ENCODE data around the gene RPL22.
"Not testable (repeated sequence)": the region's sequence is repeated elsewhere in the genome, so short reads cannot be mapped to it uniquely, and the experiment has no call there.

RPL22 gene

DNA sequence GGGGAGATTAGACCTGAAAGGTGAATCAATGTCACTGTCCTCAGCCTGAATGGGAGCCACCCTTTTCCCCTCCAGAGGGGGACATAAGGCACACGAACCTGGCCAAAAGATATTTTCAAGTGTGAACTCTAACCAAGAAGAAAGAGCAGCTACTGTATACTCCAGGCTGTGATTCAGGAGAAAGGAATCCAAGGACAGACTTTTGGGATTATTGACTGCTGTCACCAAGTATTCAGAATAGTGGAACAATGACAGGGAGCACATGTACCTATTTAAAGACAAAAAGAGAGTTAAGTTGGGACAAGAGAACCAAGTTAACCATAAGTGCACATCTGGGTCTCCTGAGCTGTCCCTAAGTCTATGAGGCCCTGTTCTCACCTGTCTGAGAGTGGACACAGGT, 34.0 kb upstream of the RPL22 start:
- DNase-seq: no peak

DNA sequence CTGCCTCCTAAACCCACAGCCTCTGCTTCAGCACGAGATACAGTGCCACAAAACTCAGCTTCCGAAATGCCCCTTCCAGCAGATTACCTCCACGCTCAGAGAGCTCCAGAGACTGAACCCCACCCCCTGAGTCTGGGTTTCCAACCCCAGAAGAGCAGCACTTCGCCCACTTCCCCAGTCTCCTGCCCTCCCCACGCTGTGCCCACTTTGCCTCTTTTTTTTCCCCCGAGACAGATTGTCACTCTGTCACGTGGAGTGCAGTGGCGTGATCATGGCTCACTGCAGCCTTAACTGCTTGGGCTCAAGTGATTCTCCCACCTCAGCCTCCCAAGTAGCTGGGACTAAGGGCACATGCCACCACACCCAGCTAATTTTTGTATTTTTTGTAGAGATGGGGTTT, 26.3 kb upstream of the RPL22 start:
- DNase-seq: no peak

GRCh38 chr1:6224718-6225117, 25.3 kb upstream of the RPL22 start:
- DNase-seq: no peak

DNA sequence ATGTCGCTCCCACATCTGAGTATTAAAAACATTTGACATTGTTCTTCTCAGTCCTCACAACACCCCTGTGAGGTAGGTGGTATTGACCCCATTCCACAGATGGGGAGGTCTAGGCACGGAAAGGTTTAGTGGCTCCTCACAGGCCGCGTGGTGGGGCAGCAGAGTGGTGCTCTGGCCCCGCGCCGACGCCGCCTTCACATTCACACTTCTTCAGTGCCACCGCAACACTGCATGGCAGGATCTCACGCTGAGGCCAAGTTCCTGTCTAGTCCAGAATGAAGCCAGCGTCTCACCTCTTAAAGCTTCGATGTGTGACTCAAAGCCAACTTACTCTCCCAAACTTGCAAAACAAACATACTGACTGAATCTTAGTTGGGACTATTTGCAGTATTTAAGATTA, 24.2 kb upstream of the RPL22 start:
- DNase-seq: no peak

DNA sequence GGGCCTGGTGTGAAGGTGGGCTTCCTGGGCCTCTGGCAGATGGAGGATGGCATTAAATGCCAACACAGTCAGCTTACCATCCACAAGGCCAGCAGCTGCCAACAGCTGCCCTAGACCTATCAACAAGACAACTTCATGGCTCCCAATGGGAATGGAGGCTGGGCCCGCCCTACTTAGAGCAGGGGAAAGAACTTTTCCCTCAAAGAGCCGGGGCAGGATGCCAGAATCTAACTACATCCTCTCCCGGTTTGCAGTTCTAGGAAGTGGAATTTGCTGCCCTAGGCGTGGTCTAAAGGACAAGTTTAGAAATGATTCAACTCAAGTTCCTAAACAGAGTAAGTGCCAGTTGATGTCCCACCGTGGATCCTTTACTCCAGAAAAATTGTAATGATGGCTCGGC, 23.2 kb upstream of the RPL22 start:
- DNase-seq: no peak

- no peak for DNase-seq
Observed at GRCh38 chr1:6221210-6221784, 21.9 kb upstream of the RPL22 start.

DNA sequence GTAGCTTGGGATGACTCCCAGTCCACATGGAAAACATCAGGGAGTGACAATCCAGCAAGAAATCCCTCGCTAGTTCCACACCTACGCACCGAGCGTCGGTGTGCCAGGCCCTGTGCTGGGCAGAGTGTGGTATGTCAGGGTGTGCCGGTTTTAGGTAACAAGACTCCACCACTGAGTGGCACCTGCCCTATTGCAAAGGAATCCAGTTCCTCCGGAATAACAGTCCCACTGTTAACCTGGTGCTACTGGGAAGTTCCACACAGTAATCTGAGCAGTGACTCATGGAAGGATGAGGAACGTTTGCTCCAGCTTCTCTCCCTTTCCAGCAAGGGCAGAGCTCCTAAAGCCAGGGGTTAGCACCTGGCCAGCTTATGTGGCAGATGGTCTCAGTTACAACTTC, 20.8 kb upstream of the RPL22 start:
- no peak for DNase-seq

- not testable (repeated sequence) for DNase-seq
Observed at GRCh38 chr1:6219641-6220040, 20.2 kb upstream of the RPL22 start.

GRCh38 chr1:6218375-6219164, 19.2 kb upstream of the RPL22 start:
- no peak for DNase-seq

DNA sequence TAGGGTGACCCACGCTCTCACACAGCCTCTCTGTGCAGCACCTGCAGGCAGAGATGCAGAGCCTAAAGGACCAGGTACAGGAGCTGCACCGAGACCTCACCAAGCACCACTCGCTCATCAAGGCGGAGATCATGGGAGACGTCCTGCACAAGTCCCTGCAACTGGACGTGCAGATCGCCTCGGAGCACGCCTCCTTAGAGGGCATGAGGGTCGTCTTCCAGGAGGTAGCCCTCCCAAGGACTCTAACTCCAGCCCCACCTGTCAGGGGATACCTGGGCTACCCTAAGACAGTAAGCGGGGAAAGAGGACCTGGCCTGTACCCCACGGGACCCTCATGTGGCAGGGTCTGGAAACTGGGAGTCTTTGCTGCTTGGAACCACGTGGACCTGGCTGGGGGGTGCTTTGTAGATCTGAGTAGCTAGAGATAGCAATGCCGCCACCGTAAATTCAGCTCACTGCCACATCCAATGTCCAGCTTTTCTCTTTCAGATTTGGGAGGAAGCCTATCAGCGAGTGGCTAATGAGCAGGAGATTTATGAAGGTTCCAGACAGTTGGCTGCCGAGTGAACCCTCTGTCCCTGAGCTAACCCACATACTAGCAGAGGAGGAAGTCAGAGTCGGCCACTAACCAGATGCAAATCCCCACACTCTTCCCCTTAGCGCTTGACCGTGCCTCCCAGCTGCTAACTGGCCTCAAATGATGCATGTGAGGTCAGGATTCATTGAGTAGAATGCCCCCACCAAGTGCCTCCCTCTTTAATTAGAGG, 13.0 kb upstream of the RPL22 start:
- DNase-seq: no peak

GRCh38 chr1:6211731-6212130, 12.3 kb upstream of the RPL22 start:
- no peak for DNase-seq

DNA sequence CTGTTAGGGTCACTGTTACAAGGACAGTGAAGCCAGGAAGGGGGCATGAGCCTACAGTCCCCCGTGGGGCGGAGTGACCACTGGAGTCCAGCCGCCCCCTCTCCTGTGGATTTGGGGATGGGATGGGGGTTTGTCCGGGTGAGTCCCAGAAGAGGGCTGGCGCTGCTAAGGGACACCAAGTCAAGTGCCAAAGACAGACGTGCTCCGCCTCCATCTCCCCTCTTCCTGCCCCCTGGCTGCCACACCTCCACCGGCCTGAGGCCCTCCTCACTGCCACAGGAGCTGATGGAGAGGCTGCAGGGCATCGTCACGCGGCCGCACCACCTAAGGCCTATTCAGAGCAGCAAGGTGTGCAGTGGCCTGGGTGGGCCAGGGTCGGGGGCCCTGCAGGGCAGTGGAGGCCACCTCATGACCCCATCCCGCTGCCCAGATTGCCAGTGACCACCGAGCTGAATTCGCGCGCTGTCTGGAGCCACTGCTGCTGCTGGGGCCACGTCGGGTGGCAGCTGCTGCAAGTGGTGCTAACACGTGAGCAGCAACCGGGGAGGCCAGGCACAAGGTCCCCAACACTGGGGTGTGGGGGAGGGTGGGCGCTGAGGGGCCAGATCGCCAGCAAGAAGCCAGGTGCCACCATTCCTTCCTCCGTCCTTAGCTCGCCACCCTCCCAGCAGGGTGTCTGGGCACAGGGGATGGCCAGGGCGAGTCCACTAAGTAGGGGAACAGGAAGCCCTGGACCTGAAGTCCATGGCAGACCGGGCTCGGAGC, 11.4 kb upstream of the RPL22 start:
- DNase-seq: no peak

GRCh38 chr1:6209661-6210580, 10.5 kb upstream of the RPL22 start:
- DNase-seq: peak; percentile 10

DNA sequence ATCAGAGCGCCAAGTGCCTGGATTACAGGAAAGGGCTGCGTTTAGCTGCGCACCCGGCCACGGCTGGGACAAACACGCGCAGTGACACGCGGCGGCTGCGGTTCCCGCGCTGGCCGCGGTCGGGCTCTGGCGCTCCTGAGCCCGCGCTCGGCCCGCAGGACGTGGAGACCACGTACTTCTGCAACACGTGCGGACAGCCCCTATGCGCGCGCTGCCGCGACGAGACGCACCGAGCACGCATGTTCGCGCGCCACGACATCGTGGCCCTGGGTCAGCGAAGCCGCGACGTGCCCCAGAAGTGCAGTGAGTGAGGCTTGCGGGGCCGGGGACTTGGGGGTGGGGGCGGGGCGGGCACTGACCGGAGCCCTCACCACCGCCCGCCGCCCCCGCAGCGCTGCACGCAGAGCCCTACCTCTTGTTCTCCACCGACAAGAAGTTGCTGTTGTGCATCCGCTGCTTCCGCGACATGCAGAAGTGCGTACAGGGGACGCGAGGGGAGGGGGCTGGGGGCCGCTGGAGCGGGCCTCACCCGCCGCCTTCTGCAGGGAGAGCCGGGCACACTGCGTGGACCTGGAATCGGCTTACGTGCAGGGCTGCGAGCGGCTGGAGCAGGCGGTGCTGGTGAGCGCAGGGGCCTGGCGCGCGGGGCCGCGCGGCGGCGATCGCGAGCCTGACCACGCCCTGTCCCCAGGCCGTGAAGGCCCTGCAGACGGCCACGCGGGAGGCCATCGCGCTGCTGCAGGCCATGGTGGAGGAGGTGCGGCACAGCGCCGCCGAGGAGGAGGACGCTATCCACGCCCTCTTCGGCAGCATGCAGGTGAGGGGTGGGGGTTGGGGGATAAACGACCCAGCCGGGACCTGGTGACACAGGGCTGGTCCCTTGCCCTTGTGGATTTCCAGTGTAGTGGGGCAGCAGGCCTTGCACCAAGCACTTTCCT, 9.6 kb upstream of the RPL22 start:
- peak; percentile 23 for DNase-seq

DNA sequence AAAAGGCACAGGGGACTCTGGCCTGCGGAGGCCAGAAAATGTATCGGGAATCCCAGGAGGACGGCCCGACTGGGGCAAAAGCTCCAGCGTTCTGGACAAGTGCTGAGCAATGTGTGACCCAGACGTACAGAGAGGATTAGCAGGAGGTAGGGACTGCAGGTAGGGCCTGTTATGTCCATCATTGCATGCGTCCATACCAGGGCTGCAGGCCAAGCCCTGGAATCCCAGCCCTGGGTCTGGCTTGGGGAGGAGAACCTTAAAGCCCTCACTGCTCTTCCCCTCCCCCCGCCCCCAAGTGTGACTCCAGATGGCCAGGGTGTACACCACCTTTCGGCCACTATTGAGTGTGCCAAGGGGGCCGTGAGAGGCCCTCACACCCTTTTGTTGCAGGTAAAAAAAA, 8.5 kb upstream of the RPL22 start:
- no peak for DNase-seq

GRCh38 chr1:6207075-6207885, 7.9 kb upstream of the RPL22 start:
- no peak for DNase-seq

DNA sequence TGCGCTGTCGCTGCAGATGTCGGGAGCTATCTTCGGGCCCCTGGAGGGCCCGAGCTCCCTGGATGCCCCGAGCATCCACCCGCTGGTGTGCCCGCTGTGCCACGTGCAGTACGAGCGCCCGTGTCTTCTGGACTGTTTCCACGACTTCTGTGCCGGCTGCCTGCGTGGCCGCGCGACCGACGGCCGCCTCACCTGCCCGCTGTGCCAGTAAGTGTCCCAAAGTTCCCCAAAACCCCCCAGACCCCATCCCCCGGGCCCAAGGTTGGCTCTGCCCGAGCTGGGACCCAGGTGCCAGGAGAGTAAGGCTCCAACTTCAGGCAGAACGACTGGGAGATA, 7.1 kb upstream of the RPL22 start:
- DNase-seq: no peak

GRCh38 chr1:6205849-6206519, 6.6 kb upstream of the RPL22 start, which contains the start of gene RNF207:
Gene RNF207 (plus strand): TSS chr1:6206119. CDS start chr1:6206536, 417 bp downstream.
- DNase-seq: peak; percentile 70

- no peak for DNase-seq
Observed at GRCh38 chr1:6202256-6202655, 2.9 kb upstream of the RPL22 start.
